ENCODE data around the gene AQP2. TPM values are rescaled to one million over a fixed set of nuclear protein-coding genes. Genes with fewer than 3 reads are reported as not detected.

AQP2 gene
- total RNA-seq, 6 experiments from 2014 or later, result not detected

- Mint-ChIP-seq H3K27ac (no peak overlapping the region), H3K27me3 (ENCODE audit: insufficient read depth) (peaks cover 7% of the 10 kb centered on the region), H3K36me3 (ENCODE audit: low read depth) (no peaks in the 10 kb centered on the region), H3K4me3 (no peak overlapping the region), H3K4me1 (ENCODE audit: low read depth) (peaks cover 26% of the 10 kb centered on the region), H3K9me3 (no peaks in the 10 kb centered on the region)
- DNase-seq, result no peak
- TF ChIP-seq, protein P1, sequence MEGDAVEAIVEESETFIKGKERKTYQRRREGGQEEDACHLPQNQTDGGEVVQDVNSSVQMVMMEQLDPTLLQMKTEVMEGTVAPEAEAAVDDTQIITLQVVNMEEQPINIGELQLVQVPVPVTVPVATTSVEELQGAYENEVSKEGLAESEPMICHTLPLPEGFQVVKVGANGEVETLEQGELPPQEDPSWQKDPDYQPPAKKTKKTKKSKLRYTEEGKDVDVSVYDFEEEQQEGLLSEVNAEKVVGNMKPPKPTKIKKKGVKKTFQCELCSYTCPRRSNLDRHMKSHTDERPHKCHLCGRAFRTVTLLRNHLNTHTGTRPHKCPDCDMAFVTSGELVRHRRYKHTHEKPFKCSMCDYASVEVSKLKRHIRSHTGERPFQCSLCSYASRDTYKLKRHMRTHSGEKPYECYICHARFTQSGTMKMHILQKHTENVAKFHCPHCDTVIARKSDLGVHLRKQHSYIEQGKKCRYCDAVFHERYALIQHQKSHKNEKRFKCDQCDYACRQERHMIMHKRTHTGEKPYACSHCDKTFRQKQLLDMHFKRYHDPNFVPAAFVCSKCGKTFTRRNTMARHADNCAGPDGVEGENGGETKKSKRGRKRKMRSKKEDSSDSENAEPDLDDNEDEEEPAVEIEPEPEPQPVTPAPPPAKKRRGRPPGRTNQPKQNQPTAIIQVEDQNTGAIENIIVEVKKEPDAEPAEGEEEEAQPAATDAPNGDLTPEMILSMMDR (IDR thresholded peaks at IDR 0.05), result no peak
These were observed 17.9 kb upstream of the AQP2 start for GRCh38 chr12:49932533-49933130.

DNA sequence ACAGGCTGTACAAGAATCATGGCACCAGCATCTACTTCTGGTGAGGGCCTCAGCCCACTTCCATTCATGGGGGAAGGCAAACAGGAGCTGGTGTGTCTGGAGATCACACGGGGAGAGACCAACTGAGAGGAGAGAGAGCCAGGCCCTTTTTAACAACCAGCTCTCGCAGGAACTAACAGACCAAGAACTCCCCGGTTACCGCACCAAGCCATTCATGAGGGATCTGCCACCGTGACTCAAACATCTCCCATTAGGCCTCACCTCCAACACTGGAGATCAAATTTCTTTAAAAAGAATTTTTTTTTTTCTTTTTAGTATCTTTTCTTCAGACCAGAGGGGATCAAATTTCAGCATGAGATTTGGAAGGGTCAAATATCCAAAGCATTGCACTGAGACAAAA lies 16.7 kb upstream of the AQP2 start:
- TF ChIP-seq, protein P1 (IDR thresholded peaks at IDR 0.05), result no peak
- no peaks in the 10 kb centered on the region for H3K9me3 Mint-ChIP-seq
- H3K36me3 Mint-ChIP-seq (ENCODE audit: low read depth), result no peaks in the 10 kb centered on the region
- no peak overlapping the region for H3K27ac Mint-ChIP-seq
- H3K27me3 Mint-ChIP-seq (ENCODE audit: insufficient read depth), result peaks cover 5% of the 10 kb centered on the region
- H3K4me1 Mint-ChIP-seq (ENCODE audit: low read depth), result peaks cover 26% of the 10 kb centered on the region
- DNase-seq, result no peak
- no peak overlapping the region for H3K4me3 Mint-ChIP-seq

DNA sequence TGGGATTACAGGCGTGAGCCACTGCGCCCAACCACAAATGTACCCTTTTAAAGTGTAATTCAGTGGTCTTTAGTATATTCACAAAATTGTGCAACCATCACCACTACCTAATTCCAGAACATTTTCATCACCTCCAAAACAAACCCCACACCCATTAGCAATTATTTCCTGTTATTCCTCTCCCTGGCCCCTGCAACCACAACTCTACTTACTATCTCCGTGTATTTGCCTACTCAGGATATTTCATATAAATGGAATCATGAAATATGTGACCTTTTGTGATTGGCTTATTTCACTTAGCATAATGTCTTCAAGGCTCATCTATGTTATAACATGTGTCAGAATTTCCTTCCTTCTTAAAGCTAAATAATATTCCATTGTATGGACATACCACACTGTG lies 16.0 kb upstream of the AQP2 start:
- H3K4me1 Mint-ChIP-seq (ENCODE audit: low read depth), result peaks cover 26% of the 10 kb centered on the region
- H3K4me3 Mint-ChIP-seq, result no peak overlapping the region
- H3K36me3 Mint-ChIP-seq (ENCODE audit: low read depth), result no peaks in the 10 kb centered on the region
- TF ChIP-seq, protein P1 (IDR thresholded peaks at IDR 0.05), result no peak
- H3K27me3 Mint-ChIP-seq (ENCODE audit: insufficient read depth), result peaks cover 5% of the 10 kb centered on the region
- no peak overlapping the region for H3K27ac Mint-ChIP-seq
- H3K9me3 Mint-ChIP-seq, result no peaks in the 10 kb centered on the region
- no peak for DNase-seq

- Mint-ChIP-seq H3K4me1 (ENCODE audit: low read depth) (peaks cover 5% of the 10 kb centered on the region; the same call in 1 of the 2 replicates), H3K9me3 (no peaks in the 10 kb centered on the region), H3K4me3 (no peak overlapping the region), H3K27ac (no peak overlapping the region), H3K36me3 (ENCODE audit: low read depth) (no peaks in the 10 kb centered on the region), H3K27me3 (ENCODE audit: insufficient read depth) (peaks cover 4% of the 10 kb centered on the region)
- TF ChIP-seq, protein P1 (IDR thresholded peaks at IDR 0.05), result no peak
- DNase-seq, result no peak
These were observed 13.6 kb upstream of the AQP2 start for GRCh38 chr12:49936925-49937324.

GRCh38 chr12:49937639-49938300 lies 12.8 kb upstream of the AQP2 start:
- TF ChIP-seq, protein P1 (IDR thresholded peaks at IDR 0.05), result no peak
- Mint-ChIP-seq H3K27ac (no peak overlapping the region), H3K36me3 (ENCODE audit: low read depth) (no peaks in the 10 kb centered on the region), H3K4me1 (ENCODE audit: low read depth) (peaks cover 5% of the 10 kb centered on the region; the same call in 1 of the 2 replicates), H3K9me3 (no peaks in the 10 kb centered on the region), H3K4me3 (no peak overlapping the region), H3K27me3 (ENCODE audit: insufficient read depth) (peaks cover 4% of the 10 kb centered on the region)
- no peak for DNase-seq
